Lower lobe of right lung (tissue), 2 donors: Measurements from ENCODE around the gene CCER1. TPM values are rescaled to one million over a fixed set of nuclear protein-coding genes. Genes with fewer than 3 reads are reported as not detected.

ENCODE experiments used
- ATAC-seq, 2 donors: fragments of 200-7000 bp; cut with Tn5 transposase; one replicate each; pipeline ENCODE4 v1.9.1; 2020 to 2022; ENCODE audit warnings: mild to moderate bottlenecking in 2 of 2, moderate library complexity in 2 of 2
- DNase-seq: peaks from one replicate; pipeline ENCODE4 v3.0.0-alpha.2; 2020
- H3K27ac ChIP-seq: fragments of 200-600 bp; one replicate; pipeline ENCODE4 v1.8.0; 2022
- H3K27me3 ChIP-seq: fragments of 200-600 bp; one replicate; pipeline ENCODE4 v1.8.0; 2022; ENCODE audit warnings: low read depth
- H3K36me3 ChIP-seq: fragments of 200-600 bp; one replicate; pipeline ENCODE4 v1.8.0; 2022; ENCODE audit warnings: mild to moderate bottlenecking
- H3K4me1 ChIP-seq: fragments of 200-600 bp; one replicate; pipeline ENCODE4 v1.8.0; 2022
- H3K4me3 ChIP-seq: fragments of 200-600 bp; one replicate; pipeline ENCODE4 v1.8.0; 2022; ENCODE audit warnings: mild to moderate bottlenecking
- H3K9me3 ChIP-seq: fragments of 200-600 bp; one replicate; pipeline ENCODE4 v1.8.0; 2022
- intact Hi-C: fragments of 100-400 bp; cut with DNase I; formaldehyde crosslinking; loops from one replicate; pipeline ENCODE4 v1.11.0; 2022
- total RNA-seq: library from RNA; stranded (reverse); fragmentation: NEBNext Ultra II Directional; extraction: Animal tissue kit (Norgen Biotek cat#: 25700); gene quantifications from one replicate; pipeline ENCODE4 v1.2.1, GENCODE V29; 2021
- TF ChIP-seq, protein P1 (sequence below): fragments of 200-600 bp; IDR thresholded peaks from one replicate; pipeline ENCODE4 v1.8.0; 2022; ENCODE audit warnings: antibody characterized with exemption, mild to moderate bottlenecking
- donor health status: DM: no; HTN: yes; CAD: no; lungs with severe emphysema.

CCER1 gene
- total RNA-seq, 1 donor from 2014 or later = not detected

DNA sequence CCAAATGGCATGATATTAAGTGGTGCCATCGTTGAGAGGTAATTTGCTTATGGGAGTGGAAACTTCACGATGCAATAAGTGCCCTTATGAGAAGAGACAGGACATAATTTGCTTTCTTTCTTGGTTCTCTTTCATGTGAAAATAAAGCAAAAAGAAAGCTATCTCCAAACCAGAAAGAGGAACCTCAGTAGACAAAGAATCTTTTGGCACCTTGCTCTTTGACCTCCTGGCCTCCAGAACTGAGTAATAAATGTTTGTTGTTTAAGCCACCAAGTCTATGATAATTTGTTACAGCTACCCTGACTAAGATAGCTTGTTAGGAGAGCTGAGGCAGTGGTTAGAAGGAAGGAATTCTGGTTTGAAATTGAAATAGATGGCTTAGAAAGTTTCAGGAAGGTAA, 39.6 kb downstream of the CCER1 start:
- Histone ChIP-seq H3K36me3 (no peaks in the 10 kb centered on the region), H3K27me3 (no peaks in the 10 kb centered on the region), H3K4me3 (no peak overlapping the region), H3K9me3 (no peaks in the 10 kb centered on the region), H3K4me1 (no peaks in the 10 kb centered on the region), H3K27ac (no peak overlapping the region)
- no peak for ATAC-seq
- DNase-seq = no peak
- TF ChIP-seq, protein P1, sequence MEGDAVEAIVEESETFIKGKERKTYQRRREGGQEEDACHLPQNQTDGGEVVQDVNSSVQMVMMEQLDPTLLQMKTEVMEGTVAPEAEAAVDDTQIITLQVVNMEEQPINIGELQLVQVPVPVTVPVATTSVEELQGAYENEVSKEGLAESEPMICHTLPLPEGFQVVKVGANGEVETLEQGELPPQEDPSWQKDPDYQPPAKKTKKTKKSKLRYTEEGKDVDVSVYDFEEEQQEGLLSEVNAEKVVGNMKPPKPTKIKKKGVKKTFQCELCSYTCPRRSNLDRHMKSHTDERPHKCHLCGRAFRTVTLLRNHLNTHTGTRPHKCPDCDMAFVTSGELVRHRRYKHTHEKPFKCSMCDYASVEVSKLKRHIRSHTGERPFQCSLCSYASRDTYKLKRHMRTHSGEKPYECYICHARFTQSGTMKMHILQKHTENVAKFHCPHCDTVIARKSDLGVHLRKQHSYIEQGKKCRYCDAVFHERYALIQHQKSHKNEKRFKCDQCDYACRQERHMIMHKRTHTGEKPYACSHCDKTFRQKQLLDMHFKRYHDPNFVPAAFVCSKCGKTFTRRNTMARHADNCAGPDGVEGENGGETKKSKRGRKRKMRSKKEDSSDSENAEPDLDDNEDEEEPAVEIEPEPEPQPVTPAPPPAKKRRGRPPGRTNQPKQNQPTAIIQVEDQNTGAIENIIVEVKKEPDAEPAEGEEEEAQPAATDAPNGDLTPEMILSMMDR = no peak
- intact Hi-C loops = no loop called here

DNA sequence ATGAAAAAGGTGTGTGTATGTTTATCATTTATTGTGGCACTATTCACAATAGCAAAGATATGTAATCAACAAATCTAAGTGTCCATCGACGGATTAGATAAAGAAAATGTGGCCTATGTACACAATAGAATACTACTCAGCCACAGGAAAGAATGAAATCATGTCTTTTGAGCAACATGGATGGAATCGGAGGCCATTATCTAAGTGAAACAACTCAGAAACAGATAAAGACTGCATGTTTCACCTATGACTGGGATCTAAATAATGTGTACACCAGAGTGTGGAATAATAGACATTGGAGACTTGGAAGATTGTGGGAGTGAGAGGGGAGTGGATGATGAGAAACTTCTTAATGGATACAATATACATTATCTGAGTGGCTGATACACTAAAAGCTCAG, 44.0 kb downstream of the CCER1 start:
- no peak overlapping the region for H3K27ac ChIP-seq
- H3K27me3 ChIP-seq = no peaks in the 10 kb centered on the region
- TF ChIP-seq, protein P1 = no peak
- H3K36me3 ChIP-seq = no peaks in the 10 kb centered on the region
- H3K9me3 ChIP-seq = no peaks in the 10 kb centered on the region
- no peak overlapping the region for H3K4me3 ChIP-seq
- ATAC-seq (no peak), DNase-seq (no peak)
- intact Hi-C loops = no loop called here
- H3K4me1 ChIP-seq = no peaks in the 10 kb centered on the region

DNA sequence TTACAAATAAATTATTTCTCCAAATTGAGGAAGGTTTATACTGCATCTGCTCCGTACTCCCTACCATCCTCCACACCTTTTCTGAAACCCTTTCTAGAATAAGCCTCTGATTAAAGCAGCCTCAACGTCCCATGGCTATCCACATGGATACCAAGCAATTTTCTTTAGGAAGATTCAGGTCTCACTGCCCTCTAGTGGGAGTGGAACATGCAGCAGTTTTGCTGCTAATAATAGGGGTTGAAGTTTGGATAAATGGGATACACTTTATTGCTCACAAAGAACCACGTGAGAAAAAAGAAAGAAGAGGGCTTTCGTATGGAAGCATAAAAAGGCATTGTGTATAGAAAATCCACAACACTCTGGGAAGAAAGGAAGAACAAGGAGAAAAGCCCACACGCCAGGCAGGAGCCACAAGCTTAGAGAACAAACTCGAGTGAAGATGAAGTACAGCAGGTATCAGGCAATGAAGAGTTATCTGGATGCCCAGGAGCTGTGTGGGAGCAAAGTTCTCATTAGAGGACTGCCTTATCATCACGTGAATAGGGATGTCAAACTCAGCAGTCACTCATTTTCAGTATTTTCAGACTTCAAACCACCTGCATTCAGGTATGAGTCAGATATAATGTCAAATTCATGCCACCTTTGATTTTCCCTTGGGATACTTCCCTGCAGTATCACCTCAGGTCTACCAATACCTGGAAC, 45.8 kb downstream of the CCER1 start:
- DNase-seq = no peak
- intact Hi-C loops = no loop called here
- peak; percentile 41 to 43 for ATAC-seq
- H3K36me3 ChIP-seq = no peaks in the 10 kb centered on the region
- no peaks in the 10 kb centered on the region for H3K27me3 ChIP-seq
- no peaks in the 10 kb centered on the region for H3K4me1 ChIP-seq
- H3K4me3 ChIP-seq = no peak overlapping the region
- no peak overlapping the region for H3K27ac ChIP-seq
- TF ChIP-seq, protein P1 = peak; percentile 52
- H3K9me3 ChIP-seq = no peaks in the 10 kb centered on the region

DNA sequence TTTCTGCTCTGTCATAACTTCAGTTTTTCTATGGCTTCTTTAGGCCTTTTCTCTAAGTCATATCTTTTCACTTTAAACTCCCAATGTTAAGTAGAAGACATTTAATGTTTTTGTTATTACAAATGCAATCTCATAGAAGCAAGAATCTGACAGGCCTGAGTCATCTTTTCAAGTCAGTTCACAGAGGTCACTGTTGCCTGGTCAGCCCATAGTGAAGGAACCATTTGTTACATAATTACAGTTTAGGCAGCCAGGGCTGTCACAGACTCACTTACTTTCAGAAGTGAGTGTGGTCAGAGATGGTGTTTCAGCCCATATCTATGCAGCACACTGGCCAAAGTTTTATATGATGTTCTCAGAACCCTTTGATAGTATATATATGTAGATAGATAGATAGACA, 46.5 kb downstream of the CCER1 start:
- intact Hi-C loops = no loop called here
- H3K27me3 ChIP-seq = no peaks in the 10 kb centered on the region
- no peak overlapping the region for H3K4me3 ChIP-seq
- no peak overlapping the region for H3K27ac ChIP-seq
- ATAC-seq (no peak), DNase-seq (no peak)
- TF ChIP-seq, protein P1 = no peak
- no peaks in the 10 kb centered on the region for H3K9me3 ChIP-seq
- H3K4me1 ChIP-seq = no peaks in the 10 kb centered on the region
- no peaks in the 10 kb centered on the region for H3K36me3 ChIP-seq

DNA sequence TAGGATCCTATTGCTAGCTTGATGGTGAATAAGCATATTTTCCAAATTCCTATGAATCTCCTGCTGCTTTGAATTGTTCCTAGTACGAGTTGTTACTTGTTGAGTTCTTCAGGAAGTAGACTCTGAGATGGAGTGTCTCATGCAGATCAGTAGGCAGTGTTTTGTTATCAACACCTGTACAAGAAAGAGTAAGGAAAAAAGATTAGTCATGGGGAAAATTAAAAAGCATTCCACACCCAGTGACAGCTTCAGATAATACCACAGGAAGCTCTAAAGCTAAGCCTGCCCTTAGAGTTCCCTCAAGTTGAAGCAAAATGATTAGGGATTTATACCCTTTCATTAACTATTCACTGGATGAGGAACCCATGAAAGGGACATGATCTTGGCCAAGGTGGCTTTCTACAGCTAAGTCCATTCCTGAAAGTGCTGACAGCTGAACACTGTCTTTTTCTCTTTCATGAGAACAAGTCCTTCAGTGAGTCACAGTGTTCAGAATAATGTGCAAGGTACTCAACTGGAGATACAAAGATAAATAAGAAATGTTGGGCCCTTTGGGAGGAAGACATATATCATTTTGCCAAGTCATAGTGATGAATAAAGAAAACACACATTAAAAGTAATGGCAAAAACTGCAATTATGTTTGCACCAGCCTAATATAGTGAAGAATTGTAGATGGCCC, 49.1 kb downstream of the CCER1 start:
- H3K4me1 ChIP-seq = no peaks in the 10 kb centered on the region
- no peaks in the 10 kb centered on the region for H3K27me3 ChIP-seq
- no peaks in the 10 kb centered on the region for H3K9me3 ChIP-seq
- no peak for ATAC-seq
- no peak overlapping the region for H3K27ac ChIP-seq
- no peak for DNase-seq
- intact Hi-C loops = no loop called here
- no peak overlapping the region for H3K4me3 ChIP-seq
- H3K36me3 ChIP-seq = no peaks in the 10 kb centered on the region
- TF ChIP-seq, protein P1 = no peak
